Ishikawa (cell line): ENCODE data around the gene SMIM9.

Source experiments
- CEBPB ChIP-seq: IDR thresholded peaks from 2 replicates; pipeline ENCODE4 v1.6.1; 2012
- CREB1 ChIP-seq: IDR thresholded peaks from 2 replicates; pipeline ENCODE4 v1.6.1; 2012; ENCODE audit warnings: low read depth
- EGR1 ChIP-seq: IDR thresholded peaks from 2 replicates; pipeline ENCODE4 v1.6.1; 2012
- EP300 ChIP-seq: IDR thresholded peaks from 2 replicates; pipeline ENCODE4 v1.6.1; 2012; ENCODE audit warnings: borderline replicate concordance
- FOXM1 ChIP-seq: IDR thresholded peaks from 2 replicates; pipeline ENCODE4 v1.6.1; 2012; ENCODE audit warnings: low read depth, borderline replicate concordance
- MAX ChIP-seq: IDR thresholded peaks from 2 replicates; pipeline ENCODE4 v1.6.1; 2012
- NFIC ChIP-seq: IDR thresholded peaks from 2 replicates; pipeline ENCODE4 v1.6.1; 2012
- RAD21 ChIP-seq: IDR thresholded peaks from 2 replicates; pipeline ENCODE4 v1.6.1; 2012; ENCODE audit warnings: low read depth
- REST ChIP-seq: IDR thresholded peaks from 2 replicates; pipeline ENCODE4 v1.6.1; 2012; ENCODE audit warnings: low read depth, mild to moderate bottlenecking
- TAF1 ChIP-seq: IDR thresholded peaks from 2 replicates; pipeline ENCODE4 v1.6.1; 2012; ENCODE audit warnings: low read depth, mild to moderate bottlenecking
- TCF12 ChIP-seq: IDR thresholded peaks from 2 replicates; pipeline ENCODE4 v1.6.1; 2012; ENCODE audit warnings: low read depth
- TEAD4 ChIP-seq: IDR thresholded peaks from 2 replicates; pipeline ENCODE4 v1.6.1; 2012
- USF1 ChIP-seq: IDR thresholded peaks from 2 replicates; pipeline ENCODE4 v1.6.1; 2012
- YY1 ChIP-seq: IDR thresholded peaks from 2 replicates; pipeline ENCODE4 v1.6.1; 2012; ENCODE audit warnings: low read depth
- ZBTB7A ChIP-seq: IDR thresholded peaks from 2 replicates; pipeline ENCODE4 v1.6.1; 2012; ENCODE audit warnings: low read depth

SMIM9 gene

GRCh38 chrX:154821523-154821922 lies 12.9 kb downstream of the SMIM9 start:
- no peak for TF ChIP-seq EP300
- TF ChIP-seq USF1, result no peak
- TF ChIP-seq CREB1, result no peak
- no peak for TF ChIP-seq FOXM1
- TF ChIP-seq MAX, result no peak
- no peak for TF ChIP-seq NFIC
- no peak for TF ChIP-seq ZBTB7A
- TF ChIP-seq TEAD4, result no peak
- no peak for TF ChIP-seq RAD21

GRCh38 chrX:154819771-154820341 lies 14.6 kb downstream of the SMIM9 start:
- TF ChIP-seq FOXM1, result no peak
- no peak for TF ChIP-seq EGR1
- no peak for TF ChIP-seq USF1
- no peak for TF ChIP-seq YY1
- no peak for TF ChIP-seq CEBPB
- no peak for TF ChIP-seq REST
- no peak for TF ChIP-seq TEAD4
- TF ChIP-seq RAD21, result no peak
- no peak for TF ChIP-seq EP300
- no peak for TF ChIP-seq MAX
- no peak for TF ChIP-seq CREB1
- no peak for TF ChIP-seq TAF1
- no peak for TF ChIP-seq NFIC

- no peak for TF ChIP-seq ZBTB7A
- TF ChIP-seq TAF1, result no peak
- no peak for TF ChIP-seq EP300
- TF ChIP-seq CEBPB, result no peak
- no peak for TF ChIP-seq YY1
- no peak for TF ChIP-seq USF1
- TF ChIP-seq RAD21, result no peak
- TF ChIP-seq TEAD4, result no peak
- no peak for TF ChIP-seq NFIC
- no peak for TF ChIP-seq FOXM1
- TF ChIP-seq TCF12, result no peak
- no peak for TF ChIP-seq REST
- TF ChIP-seq CREB1, result no peak
Observed at GRCh38 chrX:154818916-154819770, 15.3 kb downstream of the SMIM9 start.

- no peak for TF ChIP-seq EGR1
- no peak for TF ChIP-seq ZBTB7A
- no peak for TF ChIP-seq USF1
- no peak for TF ChIP-seq TAF1
- TF ChIP-seq CREB1, result no peak
- TF ChIP-seq TEAD4, result no peak
- no peak for TF ChIP-seq FOXM1
- TF ChIP-seq RAD21, result no peak
- TF ChIP-seq REST, result no peak
- no peak for TF ChIP-seq MAX
- no peak for TF ChIP-seq CEBPB
- no peak for TF ChIP-seq EP300
- no peak for TF ChIP-seq TCF12
- TF ChIP-seq YY1, result no peak
- TF ChIP-seq NFIC, result no peak
Observed at GRCh38 chrX:154815274-154815818, 19.1 kb downstream of the SMIM9 start.
